Measurements from ENCODE around the gene SCAPER.
A peak's percentile ranks its signal among the peaks of the same experiment; 100 is the strongest.

Gene SCAPER

GRCh38 chr15:76338486-76339304, 566.4 kb downstream of the SCAPER start:
- WGBS (ENCODE audit: insufficient coverage, insufficient read length), result no CpG with 5 or more reads among the region's 26 CpGs
- DNase-seq (ENCODE audit: low read depth, low spot score), result no peak
- H3K9me3 ChIP-seq (ENCODE audit: control insufficient read depth, insufficient read depth, low read length), result no peaks in the 10 kb centered on the region
- H3K4me3 ChIP-seq (ENCODE audit: low read length), result no peak overlapping the region
- peaks cover 67% of the 10 kb centered on the region for H3K27me3 ChIP-seq (ENCODE audit: control insufficient read depth, insufficient read depth, low read length)
- H3K27ac ChIP-seq (ENCODE audit: low read length), result no peak overlapping the region
- H3K4me1 ChIP-seq (ENCODE audit: control insufficient read depth, insufficient read depth, low read length), result peaks cover 20% of the 10 kb centered on the region
- H3K36me3 ChIP-seq (ENCODE audit: control insufficient read depth, insufficient read depth, low read length), result no peaks in the 10 kb centered on the region

- Histone ChIP-seq H3K27ac (ENCODE audit: low read length) (no peak overlapping the region), H3K9me3 (ENCODE audit: control insufficient read depth, insufficient read depth, low read length) (no peaks in the 10 kb centered on the region), H3K4me3 (ENCODE audit: low read length) (peak overlapping the region; percentile 11; the same call in 1 of the 2 replicates), H3K27me3 (ENCODE audit: control insufficient read depth, insufficient read depth, low read length) (peaks cover 59% of the 10 kb centered on the region), H3K4me1 (ENCODE audit: control insufficient read depth, insufficient read depth, low read length) (peaks cover 20% of the 10 kb centered on the region), H3K36me3 (ENCODE audit: control insufficient read depth, insufficient read depth, low read length) (no peaks in the 10 kb centered on the region)
- WGBS (ENCODE audit: insufficient coverage, insufficient read length), result no CpG with 5 or more reads among the region's 89 CpGs
- DNase-seq (ENCODE audit: low read depth, low spot score), result no peak
These were observed 567.2 kb downstream of the SCAPER start for GRCh38 chr15:76337696-76338485.

- no peak for DNase-seq (ENCODE audit: low read depth, low spot score)
- Histone ChIP-seq H3K27ac (ENCODE audit: low read length) (no peak overlapping the region), H3K36me3 (ENCODE audit: control insufficient read depth, insufficient read depth, low read length) (no peaks in the 10 kb centered on the region), H3K4me3 (ENCODE audit: low read length) (no peak overlapping the region; the same call in 1 of the 2 replicates), H3K27me3 (ENCODE audit: control insufficient read depth, insufficient read depth, low read length) (peaks cover 53% of the 10 kb centered on the region), H3K9me3 (ENCODE audit: control insufficient read depth, insufficient read depth, low read length) (no peaks in the 10 kb centered on the region), H3K4me1 (ENCODE audit: control insufficient read depth, insufficient read depth, low read length) (peaks cover 19% of the 10 kb centered on the region)
- WGBS (ENCODE audit: insufficient coverage, insufficient read length), result no CpG with 5 or more reads among the region's 25 CpGs
These were observed 568.0 kb downstream of the SCAPER start for GRCh38 chr15:76337059-76337695.

- no peak for DNase-seq (ENCODE audit: low read depth, low spot score)
- Histone ChIP-seq H3K4me1 (ENCODE audit: control insufficient read depth, insufficient read depth, low read length) (peaks cover 16% of the 10 kb centered on the region), H3K27ac (ENCODE audit: low read length) (no peak within 1 kb of the TSS), H3K27me3 (ENCODE audit: control insufficient read depth, insufficient read depth, low read length) (peaks cover 45% of the 10 kb centered on the region), H3K36me3 (ENCODE audit: control insufficient read depth, insufficient read depth, low read length) (no peaks in the 10 kb centered on the region), H3K4me3 (ENCODE audit: low read length) (peak within 1 kb of the TSS; percentile 44; the same call in 1 of the 2 replicates), H3K9me3 (ENCODE audit: control insufficient read depth, insufficient read depth, low read length) (no peaks in the 10 kb centered on the region)
- no CpG with 5 or more reads among the region's 40 CpGs for WGBS (ENCODE audit: insufficient coverage, insufficient read length)
These were observed 568.7 kb downstream of the SCAPER start, which contains the start of gene ISL2 for GRCh38 chr15:76336254-76337058. Gene ISL2, plus strand, starts transcription at chr15:76336773. Its CDS starts 111 bp downstream, at chr15:76336884.

GRCh38 chr15:76335307-76336253, 569.6 kb downstream of the SCAPER start:
- H3K4me1 ChIP-seq (ENCODE audit: control insufficient read depth, insufficient read depth, low read length), result peaks cover 10% of the 10 kb centered on the region
- no peaks in the 10 kb centered on the region for H3K9me3 ChIP-seq (ENCODE audit: control insufficient read depth, insufficient read depth, low read length)
- peaks cover 37% of the 10 kb centered on the region for H3K27me3 ChIP-seq (ENCODE audit: control insufficient read depth, insufficient read depth, low read length)
- no CpG with 5 or more reads among the region's 39 CpGs for WGBS (ENCODE audit: insufficient coverage, insufficient read length)
- H3K36me3 ChIP-seq (ENCODE audit: control insufficient read depth, insufficient read depth, low read length), result no peaks in the 10 kb centered on the region
- peak overlapping the region; percentile 44; the same call in 1 of the 2 replicates for H3K4me3 ChIP-seq (ENCODE audit: low read length)
- H3K27ac ChIP-seq (ENCODE audit: low read length), result no peak overlapping the region
- no peak for DNase-seq (ENCODE audit: low read depth, low spot score)

- peak overlapping the region; percentile 4; the same call in 1 of the 2 replicates for H3K4me3 ChIP-seq (ENCODE audit: low read length)
- no peaks in the 10 kb centered on the region for H3K36me3 ChIP-seq (ENCODE audit: control insufficient read depth, insufficient read depth, low read length)
These were observed 570.5 kb downstream of the SCAPER start for GRCh38 chr15:76334438-76335306.

GRCh38 chr15:76333720-76334437, 571.3 kb downstream of the SCAPER start:
- H3K27me3 ChIP-seq (ENCODE audit: control insufficient read depth, insufficient read depth, low read length), result peaks cover 20% of the 10 kb centered on the region
- H3K4me1 ChIP-seq (ENCODE audit: control insufficient read depth, insufficient read depth, low read length), result peaks cover 8% of the 10 kb centered on the region
- no peak for DNase-seq (ENCODE audit: low read depth, low spot score)
- H3K36me3 ChIP-seq (ENCODE audit: control insufficient read depth, insufficient read depth, low read length), result no peaks in the 10 kb centered on the region
- H3K4me3 ChIP-seq (ENCODE audit: low read length), result no peak overlapping the region
- WGBS (ENCODE audit: insufficient coverage, insufficient read length), result no CpG with 5 or more reads among the region's 9 CpGs
- no peaks in the 10 kb centered on the region for H3K9me3 ChIP-seq (ENCODE audit: control insufficient read depth, insufficient read depth, low read length)
- H3K27ac ChIP-seq (ENCODE audit: low read length), result no peak overlapping the region

More at GRCh38 chr15:76334438-76335306, 570.5 kb downstream of the SCAPER start:
- Histone ChIP-seq H3K27ac (ENCODE audit: low read length) (no peak overlapping the region), H3K27me3 (ENCODE audit: control insufficient read depth, insufficient read depth, low read length) (peaks cover 28% of the 10 kb centered on the region), H3K4me1 (ENCODE audit: control insufficient read depth, insufficient read depth, low read length) (peaks cover 8% of the 10 kb centered on the region), H3K9me3 (ENCODE audit: control insufficient read depth, insufficient read depth, low read length) (no peaks in the 10 kb centered on the region)
- WGBS (ENCODE audit: insufficient coverage, insufficient read length), result no CpG with 5 or more reads among the region's 44 CpGs
- DNase-seq (ENCODE audit: low read depth, low spot score), result no peak

GRCh38 chr15:76333309-76333708, 571.8 kb downstream of the SCAPER start:
- DNase-seq (ENCODE audit: low read depth, low spot score), result no peak
- Histone ChIP-seq H3K9me3 (ENCODE audit: control insufficient read depth, insufficient read depth, low read length) (no peaks in the 10 kb centered on the region), H3K27me3 (ENCODE audit: control insufficient read depth, insufficient read depth, low read length) (peaks cover 15% of the 10 kb centered on the region), H3K27ac (ENCODE audit: low read length) (no peak overlapping the region), H3K4me3 (ENCODE audit: low read length) (no peak overlapping the region), H3K4me1 (ENCODE audit: control insufficient read depth, insufficient read depth, low read length) (peaks cover 5% of the 10 kb centered on the region; the same call in 1 of the 2 replicates), H3K36me3 (ENCODE audit: control insufficient read depth, insufficient read depth, low read length) (no peaks in the 10 kb centered on the region)
- WGBS (ENCODE audit: insufficient coverage, insufficient read length), result no CpG with 5 or more reads among the region's 1 CpG
